DND-41 (cell line): Measurements from ENCODE around the gene TADA2B.

Experiments used
- ATAC-seq: fragments of 200-7000 bp; cut with Tn5 transposase; 3 replicates; pipeline ENCODE4 v1.9.1; 2021; ENCODE audit warnings: low read depth; ENCODE audit not compliant: insufficient read depth
- DNase-seq: peaks from one replicate; pipeline ENCODE4 v3.0.0-alpha.2; 2020
- H2AFZ ChIP-seq: 2 replicates; pipeline ENCODE4 v1.6.0; 2012; ENCODE audit warnings: low read depth, low read length
- H3K27ac ChIP-seq: 2 replicates; pipeline ENCODE4 v1.5.1; 2012; ENCODE audit warnings: low read length, inconsistent platforms
- H3K27me3 ChIP-seq: fragments of 200-600 bp; sonication (generic); 2 replicates; pipeline ENCODE4 v1.6.0; 2012; ENCODE audit warnings: low read length, mild to moderate bottlenecking, inconsistent platforms; ENCODE audit not compliant: insufficient read depth, poor library complexity
- H3K36me3 ChIP-seq: 2 replicates; pipeline ENCODE4 v1.5.1; 2012; ENCODE audit warnings: low read length, inconsistent platforms; ENCODE audit not compliant: insufficient read depth
- H3K4me1 ChIP-seq: 2 replicates; pipeline ENCODE4 v1.5.1; 2012; ENCODE audit warnings: mild to moderate bottlenecking, low read length; ENCODE audit not compliant: insufficient read depth
- H3K4me2 ChIP-seq: 2 replicates; pipeline ENCODE4 v1.6.0; 2012; ENCODE audit warnings: mild to moderate bottlenecking, moderate library complexity, low read length, inconsistent platforms; ENCODE audit not compliant: insufficient read depth
- H3K4me3 ChIP-seq, 2 experiments: fragments of 200-600 bp in 1 of 2; shearing (Covaris generic) in 1 of 2; 2 replicates each; pipeline ENCODE4 v1.5.1; 2012 to 2016; ENCODE audit warnings: inconsistent platforms in 2 of 2, low read length in 2 of 2, mild to moderate bottlenecking in 2 of 2, low read depth in 1 of 2, moderate library complexity in 1 of 2
- H3K79me2 ChIP-seq: 2 replicates; pipeline ENCODE4 v1.6.0; 2012; ENCODE audit warnings: low read length, inconsistent platforms; ENCODE audit not compliant: insufficient read depth
- H3K9ac ChIP-seq: 2 replicates; pipeline ENCODE4 v1.6.0; 2012; ENCODE audit warnings: low read depth, mild to moderate bottlenecking, inconsistent platforms, low read length, moderate library complexity
- H3K9me3 ChIP-seq: 2 replicates; pipeline ENCODE4 v1.5.1; 2012; ENCODE audit warnings: low read length, moderate library complexity, mild to moderate bottlenecking, inconsistent platforms; ENCODE audit not compliant: insufficient read depth, severe bottlenecking
- H4K20me1 ChIP-seq: 2 replicates; pipeline ENCODE4 v1.6.0; 2012; ENCODE audit warnings: low read length; ENCODE audit not compliant: insufficient read depth
- EZH2 ChIP-seq: IDR thresholded peaks from 3 replicates; pipeline ENCODE4 v1.6.1; 2012; ENCODE audit warnings: borderline replicate concordance, low read depth, mild to moderate bottlenecking, moderate library complexity, low read length, inconsistent platforms; ENCODE audit not compliant: severe bottlenecking
- TF ChIP-seq, protein P1 (sequence below): IDR thresholded peaks from 2 replicates; pipeline ENCODE4 v1.5.1; 2012; ENCODE audit warnings: borderline replicate concordance, low read length, moderate library complexity, mild to moderate bottlenecking; ENCODE audit not compliant: poor library complexity, severe bottlenecking; ENCODE audit errors: extremely low read depth

TADA2B gene

GRCh38 chr4:7029212-7029611 lies 14.0 kb upstream of the TADA2B start:
- H3K4me2 ChIP-seq, result no peak overlapping the region
- peaks cover 69% of the 10 kb centered on the region for H3K36me3 ChIP-seq
- H2AFZ ChIP-seq, result no peak overlapping the region
- H3K79me2 ChIP-seq, result no peaks in the 10 kb centered on the region
- ATAC-seq (no peak), DNase-seq (no peak)
- H3K4me1 ChIP-seq, result no peaks in the 10 kb centered on the region
- H4K20me1 ChIP-seq, result peaks cover 34% of the 10 kb centered on the region
- no peaks in the 10 kb centered on the region for H3K9me3 ChIP-seq
- no peak overlapping the region for H3K9ac ChIP-seq
- H3K4me3 ChIP-seq, result no peak overlapping the region
- H3K27me3 ChIP-seq, result no peaks in the 10 kb centered on the region
- TF ChIP-seq, protein P1, sequence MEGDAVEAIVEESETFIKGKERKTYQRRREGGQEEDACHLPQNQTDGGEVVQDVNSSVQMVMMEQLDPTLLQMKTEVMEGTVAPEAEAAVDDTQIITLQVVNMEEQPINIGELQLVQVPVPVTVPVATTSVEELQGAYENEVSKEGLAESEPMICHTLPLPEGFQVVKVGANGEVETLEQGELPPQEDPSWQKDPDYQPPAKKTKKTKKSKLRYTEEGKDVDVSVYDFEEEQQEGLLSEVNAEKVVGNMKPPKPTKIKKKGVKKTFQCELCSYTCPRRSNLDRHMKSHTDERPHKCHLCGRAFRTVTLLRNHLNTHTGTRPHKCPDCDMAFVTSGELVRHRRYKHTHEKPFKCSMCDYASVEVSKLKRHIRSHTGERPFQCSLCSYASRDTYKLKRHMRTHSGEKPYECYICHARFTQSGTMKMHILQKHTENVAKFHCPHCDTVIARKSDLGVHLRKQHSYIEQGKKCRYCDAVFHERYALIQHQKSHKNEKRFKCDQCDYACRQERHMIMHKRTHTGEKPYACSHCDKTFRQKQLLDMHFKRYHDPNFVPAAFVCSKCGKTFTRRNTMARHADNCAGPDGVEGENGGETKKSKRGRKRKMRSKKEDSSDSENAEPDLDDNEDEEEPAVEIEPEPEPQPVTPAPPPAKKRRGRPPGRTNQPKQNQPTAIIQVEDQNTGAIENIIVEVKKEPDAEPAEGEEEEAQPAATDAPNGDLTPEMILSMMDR, result no peak
- TF ChIP-seq EZH2, result no peak
- H3K27ac ChIP-seq, result no peak overlapping the region

GRCh38 chr4:7029921-7030320 lies 13.3 kb upstream of the TADA2B start:
- H4K20me1 ChIP-seq, result peaks cover 29% of the 10 kb centered on the region
- TF ChIP-seq EZH2, result no peak
- TF ChIP-seq, protein P1, result no peak
- ATAC-seq, result no peak

DNA sequence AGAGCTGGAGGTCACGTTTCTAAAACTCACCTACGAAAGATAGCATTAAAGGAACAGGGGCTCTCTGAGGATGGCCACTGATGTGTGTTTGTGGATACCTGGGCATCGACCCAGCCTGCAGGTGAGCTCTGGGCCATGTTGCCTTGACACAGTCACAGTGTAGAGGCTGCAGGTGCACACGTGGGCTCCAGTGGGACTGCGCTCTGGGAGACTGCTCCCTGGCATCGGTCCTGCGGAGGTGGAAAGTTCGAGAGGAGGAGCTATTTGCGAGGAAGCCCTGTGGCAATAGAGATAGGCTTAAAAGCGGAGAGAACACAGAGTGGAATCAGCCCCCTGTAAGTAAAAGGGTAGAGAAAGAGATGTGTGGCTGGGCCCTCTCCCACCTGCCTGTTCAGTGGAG lies 12.3 kb upstream of the TADA2B start:
- no peak overlapping the region for H3K27ac ChIP-seq
- TF ChIP-seq EZH2, result no peak
- TF ChIP-seq, protein P1, result no peak
- H3K4me1 ChIP-seq, result no peaks in the 10 kb centered on the region
- no peak for ATAC-seq
- no peaks in the 10 kb centered on the region for H3K79me2 ChIP-seq
- no peak overlapping the region for H3K4me3 ChIP-seq
- peaks cover 52% of the 10 kb centered on the region for H3K36me3 ChIP-seq
- H4K20me1 ChIP-seq, result peaks cover 27% of the 10 kb centered on the region
- no peak for DNase-seq
- H2AFZ ChIP-seq, result no peak overlapping the region
- H3K9me3 ChIP-seq, result no peaks in the 10 kb centered on the region
- no peaks in the 10 kb centered on the region for H3K27me3 ChIP-seq
- no peak overlapping the region for H3K9ac ChIP-seq
- H3K4me2 ChIP-seq, result no peak overlapping the region

More at GRCh38 chr4:7029921-7030320, 13.3 kb upstream of the TADA2B start:
- no peak for DNase-seq
- H3K4me2 ChIP-seq, result no peak overlapping the region
- H2AFZ ChIP-seq, result no peak overlapping the region
- H3K4me3 ChIP-seq, result no peak overlapping the region
- no peaks in the 10 kb centered on the region for H3K79me2 ChIP-seq
- no peak overlapping the region for H3K27ac ChIP-seq
- H3K9me3 ChIP-seq, result no peaks in the 10 kb centered on the region
- H3K4me1 ChIP-seq, result no peaks in the 10 kb centered on the region
- no peak overlapping the region for H3K9ac ChIP-seq
- H3K27me3 ChIP-seq, result no peaks in the 10 kb centered on the region
- H3K36me3 ChIP-seq, result peaks cover 61% of the 10 kb centered on the region
